Measurements from ENCODE around the gene ARMC2. TPM values are rescaled to one million over a fixed set of nuclear protein-coding genes. Genes with fewer than 3 reads are reported as not detected.

ARMC2 gene
- total RNA-seq, 1 donor from 2014 or later, result 14.0 TPM

DNA sequence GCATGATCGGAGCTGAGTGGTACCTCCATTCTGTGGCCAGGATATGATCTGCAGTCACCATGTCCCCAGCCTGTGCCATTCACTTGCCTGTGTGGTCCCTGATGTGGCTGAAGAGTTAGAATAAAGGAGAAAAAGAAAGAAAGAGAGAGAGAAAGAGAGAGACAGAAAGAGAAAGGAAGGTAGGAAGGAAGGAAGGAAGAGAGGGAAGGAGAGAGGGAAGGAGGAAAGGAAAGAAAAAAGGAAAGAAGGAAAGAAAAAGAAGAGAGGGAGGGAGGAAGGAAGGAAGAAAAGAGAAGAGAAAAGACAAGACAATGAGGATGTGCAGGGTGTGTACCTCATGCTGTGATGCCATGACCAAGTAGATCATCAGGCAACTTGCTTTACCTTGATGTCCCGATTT is 22.1 kb downstream of the ARMC2 start:
- Histone ChIP-seq H3K4me3 (no peak overlapping the region), H3K4me1 (peaks cover 47% of the 10 kb centered on the region), H3K9me3 (replicated peaks) (no peaks in the 10 kb centered on the region), H3K27ac (replicated peaks) (no peak overlapping the region), H3K27me3 (ENCODE audit: low read depth) (no peaks in the 10 kb centered on the region), H3K36me3 (peaks cover 4% of the 10 kb centered on the region)
- intact Hi-C loops (cut with micrococcal nuclease), result no loop called here
- no peak for DNase-seq
- TF ChIP-seq, protein P1, sequence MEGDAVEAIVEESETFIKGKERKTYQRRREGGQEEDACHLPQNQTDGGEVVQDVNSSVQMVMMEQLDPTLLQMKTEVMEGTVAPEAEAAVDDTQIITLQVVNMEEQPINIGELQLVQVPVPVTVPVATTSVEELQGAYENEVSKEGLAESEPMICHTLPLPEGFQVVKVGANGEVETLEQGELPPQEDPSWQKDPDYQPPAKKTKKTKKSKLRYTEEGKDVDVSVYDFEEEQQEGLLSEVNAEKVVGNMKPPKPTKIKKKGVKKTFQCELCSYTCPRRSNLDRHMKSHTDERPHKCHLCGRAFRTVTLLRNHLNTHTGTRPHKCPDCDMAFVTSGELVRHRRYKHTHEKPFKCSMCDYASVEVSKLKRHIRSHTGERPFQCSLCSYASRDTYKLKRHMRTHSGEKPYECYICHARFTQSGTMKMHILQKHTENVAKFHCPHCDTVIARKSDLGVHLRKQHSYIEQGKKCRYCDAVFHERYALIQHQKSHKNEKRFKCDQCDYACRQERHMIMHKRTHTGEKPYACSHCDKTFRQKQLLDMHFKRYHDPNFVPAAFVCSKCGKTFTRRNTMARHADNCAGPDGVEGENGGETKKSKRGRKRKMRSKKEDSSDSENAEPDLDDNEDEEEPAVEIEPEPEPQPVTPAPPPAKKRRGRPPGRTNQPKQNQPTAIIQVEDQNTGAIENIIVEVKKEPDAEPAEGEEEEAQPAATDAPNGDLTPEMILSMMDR (IDR thresholded peaks at IDR 0.05; ENCODE audit: borderline replicate concordance), result no peak

DNA sequence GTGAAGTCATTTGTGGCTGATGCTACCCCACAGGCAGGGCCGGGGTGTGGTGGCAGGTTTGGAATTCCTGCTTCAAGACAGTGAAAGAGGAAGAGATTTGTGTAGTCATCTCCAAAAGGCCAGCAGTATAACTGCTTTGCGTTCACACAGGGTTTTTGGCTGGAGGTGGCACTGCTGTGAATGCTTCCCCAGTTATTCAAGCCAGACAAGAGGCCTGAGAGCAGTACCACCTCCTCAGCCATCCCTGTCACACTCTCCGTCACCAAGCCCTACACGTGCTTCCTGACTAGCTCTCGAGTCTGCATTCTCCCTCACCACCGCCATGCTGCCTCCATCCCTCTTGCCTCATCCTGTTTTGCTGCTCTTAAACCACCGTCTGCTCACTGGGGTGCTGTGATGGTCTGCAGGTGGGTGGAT is 23.9 kb downstream of the ARMC2 start:
- H3K27ac ChIP-seq (replicated peaks), result peak overlapping the region; percentile 82
- H3K9me3 ChIP-seq (replicated peaks), result no peaks in the 10 kb centered on the region
- H3K4me1 ChIP-seq, result peaks cover 64% of the 10 kb centered on the region
- peaks cover 4% of the 10 kb centered on the region for H3K36me3 ChIP-seq
- no peak for DNase-seq
- no peak overlapping the region for H3K4me3 ChIP-seq
- intact Hi-C loops (cut with micrococcal nuclease), result no loop called here
- H3K27me3 ChIP-seq (ENCODE audit: low read depth), result no peaks in the 10 kb centered on the region
- TF ChIP-seq, protein P1 (IDR thresholded peaks at IDR 0.05; ENCODE audit: borderline replicate concordance), result no peak

DNA sequence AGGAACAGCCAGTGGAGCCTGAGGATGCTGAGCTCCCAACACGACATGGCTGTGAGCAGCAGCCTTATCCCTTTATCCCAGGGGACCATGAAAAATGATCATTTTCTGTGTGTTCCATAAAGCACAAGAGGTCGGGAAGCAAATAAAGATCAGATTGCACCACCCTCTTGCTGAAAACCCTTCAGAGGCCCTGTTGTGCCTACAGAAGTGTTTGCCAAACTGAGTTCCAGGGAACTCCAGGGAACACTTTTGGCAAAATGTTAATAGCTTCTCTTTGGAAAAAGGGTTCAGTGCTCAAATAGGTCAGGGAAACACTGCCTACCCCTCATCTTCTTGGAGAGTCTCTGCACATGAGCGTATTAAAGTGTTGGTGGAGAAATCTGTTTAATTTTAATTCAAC is 24.4 kb downstream of the ARMC2 start:
- no peaks in the 10 kb centered on the region for H3K27me3 ChIP-seq (ENCODE audit: low read depth)
- TF ChIP-seq, protein P1 (IDR thresholded peaks at IDR 0.05; ENCODE audit: borderline replicate concordance), result no peak
- peaks cover 68% of the 10 kb centered on the region for H3K4me1 ChIP-seq
- intact Hi-C loops (cut with micrococcal nuclease), result no loop called here
- DNase-seq, result no peak
- peak overlapping the region; percentile 82 for H3K27ac ChIP-seq (replicated peaks)
- no peak overlapping the region for H3K4me3 ChIP-seq
- H3K9me3 ChIP-seq (replicated peaks), result no peaks in the 10 kb centered on the region
- H3K36me3 ChIP-seq, result peaks cover 4% of the 10 kb centered on the region

DNA sequence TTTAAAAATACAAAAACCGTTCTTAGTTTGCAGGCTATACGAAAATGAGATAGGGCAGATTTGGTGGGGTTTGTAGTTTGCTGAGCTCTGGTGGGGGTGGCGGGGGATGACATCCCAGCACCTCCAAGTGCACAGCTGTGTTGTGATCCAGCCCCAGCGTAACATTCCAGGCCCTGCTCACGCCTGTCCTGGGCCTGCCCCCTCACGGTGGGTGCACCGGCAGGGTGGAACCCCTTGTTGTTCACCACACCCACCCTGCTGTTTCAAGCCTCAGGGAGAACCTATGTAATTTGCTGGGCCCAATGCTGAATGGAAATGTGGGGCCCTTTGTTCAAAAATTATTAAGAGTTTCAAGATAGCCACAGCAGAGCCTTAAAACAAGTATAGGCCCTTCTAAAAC is 25.0 kb downstream of the ARMC2 start:
- H3K4me1 ChIP-seq, result peaks cover 71% of the 10 kb centered on the region
- H3K27me3 ChIP-seq (ENCODE audit: low read depth), result no peaks in the 10 kb centered on the region
- intact Hi-C loops (cut with micrococcal nuclease), result no loop called here
- H3K27ac ChIP-seq (replicated peaks), result peak overlapping the region; percentile 82
- TF ChIP-seq, protein P1 (IDR thresholded peaks at IDR 0.05; ENCODE audit: borderline replicate concordance), result no peak
- no peak for DNase-seq
- no peaks in the 10 kb centered on the region for H3K9me3 ChIP-seq (replicated peaks)
- H3K4me3 ChIP-seq, result no peak overlapping the region
- H3K36me3 ChIP-seq, result peaks cover 4% of the 10 kb centered on the region

DNA sequence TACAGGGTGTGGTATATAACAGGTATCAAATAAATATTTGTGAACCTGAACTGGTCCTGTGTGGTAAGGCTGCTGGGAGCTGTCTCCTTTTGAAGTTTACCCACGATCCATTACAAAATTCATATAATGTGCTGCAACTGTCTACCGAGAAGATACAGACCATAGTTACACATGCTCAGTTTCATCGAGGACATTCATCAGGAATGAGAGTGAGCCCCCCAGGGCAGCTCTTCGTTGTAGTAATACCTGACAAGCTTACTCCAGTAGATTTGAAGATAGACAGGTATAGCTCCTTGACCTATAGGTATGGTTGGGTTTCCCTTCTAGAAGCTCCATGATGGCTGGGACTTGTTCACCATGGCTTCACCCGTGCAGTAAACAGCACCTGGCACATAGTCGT is 25.7 kb downstream of the ARMC2 start:
- Histone ChIP-seq H3K4me3 (no peak overlapping the region), H3K27ac (replicated peaks) (peak overlapping the region; percentile 82), H3K4me1 (peaks cover 70% of the 10 kb centered on the region), H3K36me3 (peaks cover 3% of the 10 kb centered on the region), H3K9me3 (replicated peaks) (no peaks in the 10 kb centered on the region), H3K27me3 (ENCODE audit: low read depth) (no peaks in the 10 kb centered on the region)
- intact Hi-C loops (cut with micrococcal nuclease), result no loop called here
- TF ChIP-seq, protein P1 (IDR thresholded peaks at IDR 0.05; ENCODE audit: borderline replicate concordance), result no peak
- DNase-seq, result no peak

All from left ventricle myocardium inferior (tissue), 1 donor.